Measurements from ENCODE around the gene TSBP1.
"Not testable (repeated sequence)": the region's sequence is repeated elsewhere in the genome, so short reads cannot be mapped to it uniquely, and the experiment has no call there.

TSBP1 gene

DNA sequence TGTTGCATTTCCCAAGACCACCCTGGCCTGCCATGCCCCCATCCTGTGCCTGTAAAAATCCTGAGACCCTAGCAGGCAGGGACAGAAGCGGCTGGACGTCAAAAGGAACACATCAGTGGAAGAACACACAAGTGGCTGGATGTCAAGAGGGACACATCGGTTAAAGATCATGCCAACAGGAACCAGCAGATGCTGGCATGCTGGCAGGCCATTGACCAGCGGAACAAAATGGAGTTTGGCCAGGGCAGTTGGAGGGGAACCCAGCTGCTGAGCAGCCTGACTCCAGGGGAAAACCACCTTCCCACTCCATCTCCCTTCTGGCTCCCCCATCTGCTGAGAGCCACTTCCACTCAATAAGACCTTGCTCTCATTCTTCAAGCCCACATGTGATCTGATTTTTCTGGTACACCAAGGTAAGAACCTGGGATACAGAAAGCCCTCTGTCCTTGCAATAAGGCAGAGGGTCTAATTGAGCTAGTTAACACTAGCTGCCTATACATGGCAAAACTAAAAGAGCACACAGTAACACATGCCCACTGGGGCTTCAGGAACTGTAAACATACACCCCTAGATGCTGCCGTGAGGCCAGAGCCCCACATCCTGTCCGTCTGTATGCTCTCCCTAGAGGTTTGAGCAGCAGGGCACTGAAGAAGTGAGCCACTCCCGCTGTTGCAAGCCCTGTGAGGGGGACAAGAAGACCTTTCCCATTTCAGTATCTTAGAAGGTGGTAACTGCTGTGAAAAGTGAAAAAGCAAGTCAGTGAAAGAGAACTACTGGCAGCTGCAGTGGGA lies 4.2 kb upstream of the TSBP1 start:
- no peak for DNase-seq (ENCODE audit: low spot score)

DNA sequence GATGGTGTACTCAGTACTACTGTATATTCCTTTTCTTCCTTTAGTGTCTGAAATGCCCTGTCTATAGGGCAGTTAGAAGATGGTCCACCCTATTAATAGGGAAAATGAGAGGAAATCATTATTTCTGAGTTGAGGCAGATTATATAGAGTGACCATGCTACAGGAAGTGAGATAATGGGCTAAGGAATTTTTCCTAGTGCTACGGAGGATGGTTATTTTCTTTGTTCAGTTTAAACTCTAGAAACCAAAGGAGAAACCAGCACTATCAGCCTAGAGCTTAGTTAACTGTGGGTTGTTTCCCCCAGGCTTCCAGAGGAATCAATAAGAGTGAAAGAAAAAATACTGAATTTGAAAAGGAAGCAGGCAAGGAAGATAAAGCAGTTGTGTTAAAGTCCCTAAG lies 474 bp downstream of the TSBP1 start:
- DNase-seq (ENCODE audit: low spot score), result no peak

DNA sequence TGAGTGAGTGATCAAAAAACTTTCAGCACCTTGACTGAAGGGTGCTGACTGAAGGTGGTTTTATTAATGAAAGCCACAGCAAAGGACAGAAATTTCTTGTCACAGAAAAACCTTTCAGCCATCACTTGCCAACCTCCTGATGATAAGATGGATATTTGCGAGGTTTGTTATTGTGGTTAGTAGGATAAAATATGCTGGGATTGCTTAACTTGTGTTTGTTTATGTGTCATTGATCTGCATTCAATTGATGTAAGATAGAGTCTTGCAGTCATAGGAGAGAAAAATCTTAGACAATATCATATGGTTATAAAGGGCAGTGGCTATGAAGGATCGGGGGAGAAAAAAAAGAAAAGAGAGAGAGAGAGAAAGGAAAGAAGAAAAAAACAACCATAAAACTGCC lies 1.2 kb downstream of the TSBP1 start:
- no peak for DNase-seq (ENCODE audit: low spot score)

DNA sequence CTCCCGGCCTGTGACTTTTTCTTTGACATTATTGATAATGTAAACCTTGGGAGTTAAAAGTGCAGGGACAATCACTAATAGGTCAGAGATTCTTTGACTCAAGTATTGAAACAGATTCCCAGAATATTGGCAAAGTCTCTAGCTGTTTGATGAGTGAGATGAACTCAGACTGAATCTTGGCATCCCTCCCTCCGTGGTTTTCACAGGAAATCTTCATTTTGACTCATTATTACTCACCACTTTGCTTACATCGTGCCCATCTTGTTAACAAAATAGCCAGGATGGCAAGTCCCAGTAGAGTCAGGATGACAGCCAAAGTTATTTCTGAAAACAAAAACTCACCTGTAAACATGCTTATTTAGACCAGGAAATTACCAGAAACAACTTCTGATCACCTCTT lies 2.0 kb downstream of the TSBP1 start:
- no peak for DNase-seq (ENCODE audit: low spot score)

DNA sequence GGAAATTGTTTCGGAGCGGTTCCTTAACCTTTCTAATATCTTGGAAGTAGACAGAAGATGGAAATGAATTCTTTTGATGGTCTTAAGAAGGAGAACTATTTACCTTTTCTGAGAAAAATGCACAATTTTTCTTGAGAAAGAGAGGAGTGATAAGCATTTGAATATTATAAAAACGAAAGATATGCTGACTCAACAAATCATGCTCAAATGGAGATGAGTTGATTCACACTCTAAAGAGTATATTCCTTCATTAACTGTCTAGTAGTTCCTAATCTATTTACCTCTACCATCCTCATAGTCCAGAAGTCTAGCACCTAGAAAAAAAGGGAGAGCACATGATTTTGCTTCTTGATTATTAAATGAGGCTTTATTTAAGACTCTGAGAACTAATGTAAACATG lies 4.1 kb downstream of the TSBP1 start:
- no peak for DNase-seq (ENCODE audit: low spot score)

DNA sequence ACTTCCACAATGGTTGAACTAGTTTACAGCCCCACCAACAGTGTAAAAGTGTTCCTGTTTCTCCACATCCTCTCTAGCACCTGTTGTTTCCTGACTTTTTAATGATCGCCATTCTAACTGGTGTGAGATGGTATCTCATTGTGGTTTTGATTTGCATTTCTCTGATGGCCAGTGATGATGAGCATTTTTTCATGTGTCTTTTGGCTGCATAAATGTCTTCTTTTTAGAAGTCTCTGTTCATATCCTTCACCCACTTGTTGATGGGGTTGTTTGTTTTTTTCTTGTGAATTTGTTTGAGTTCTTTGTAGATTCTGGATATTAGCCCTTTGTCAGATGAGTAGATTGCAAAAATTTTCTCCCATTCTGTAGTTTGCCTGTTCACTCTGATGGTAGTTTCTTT lies 12.5 kb downstream of the TSBP1 start:
- DNase-seq (ENCODE audit: low spot score), result not testable (repeated sequence)

DNA sequence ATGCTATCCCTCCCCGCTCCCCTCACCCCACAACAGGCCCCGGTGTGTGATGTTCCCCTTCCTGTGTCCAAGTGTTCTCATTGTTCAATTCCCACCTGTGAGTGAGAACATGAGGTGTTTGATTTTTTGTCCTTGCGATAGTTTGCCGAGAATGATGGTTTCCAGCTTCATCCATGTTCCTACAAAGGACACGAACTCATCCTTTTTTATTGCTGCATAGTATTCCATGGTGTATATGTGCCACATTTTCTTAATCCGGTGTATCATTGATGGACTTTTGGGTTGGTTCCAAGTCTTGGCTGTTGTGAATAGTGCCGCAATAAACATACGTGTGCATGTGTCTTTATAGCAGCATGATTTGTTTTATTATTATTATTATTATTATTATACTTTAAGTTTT lies 13.2 kb downstream of the TSBP1 start:
- not testable (repeated sequence) for DNase-seq (ENCODE audit: low spot score)

DNA sequence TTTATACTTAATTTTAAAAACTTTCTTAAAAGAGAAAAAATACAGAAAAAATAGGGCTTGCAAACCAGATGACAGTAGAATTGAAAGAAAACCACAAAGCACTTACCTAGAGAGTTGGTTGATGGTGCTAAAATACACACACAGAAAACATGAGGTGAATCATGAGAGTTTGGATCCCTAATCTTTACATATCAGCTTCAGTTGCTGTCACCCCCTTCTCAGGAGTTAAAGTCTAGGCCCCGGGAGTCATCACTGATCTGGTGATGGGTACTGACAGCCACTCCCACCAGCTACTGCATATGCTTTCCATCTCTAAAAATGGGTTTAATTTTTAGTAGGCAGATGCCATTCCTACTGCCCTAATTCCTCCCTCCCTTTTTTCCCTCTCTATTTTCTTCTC lies 16.7 kb downstream of the TSBP1 start:
- DNase-seq (ENCODE audit: low spot score), result no peak

DNA sequence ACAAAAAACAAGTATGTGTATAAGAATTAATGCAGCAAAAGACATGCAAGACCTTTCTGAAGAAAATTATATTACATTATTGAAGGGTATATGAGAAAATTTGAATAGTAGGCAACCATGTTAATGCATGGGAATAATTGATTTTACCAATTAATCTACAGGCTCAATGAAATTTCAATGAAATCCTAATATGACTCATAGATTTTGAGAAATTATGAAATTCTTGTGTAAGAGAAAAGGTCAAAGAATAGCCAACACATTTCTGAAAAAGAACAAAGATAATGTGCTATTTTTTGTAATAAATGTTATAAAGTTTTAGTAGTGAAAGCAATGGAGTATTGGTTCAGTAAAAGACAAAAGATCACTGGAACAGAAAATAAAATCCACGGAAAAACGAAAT lies 18.4 kb downstream of the TSBP1 start:
- DNase-seq (ENCODE audit: low spot score), result no peak

DNA sequence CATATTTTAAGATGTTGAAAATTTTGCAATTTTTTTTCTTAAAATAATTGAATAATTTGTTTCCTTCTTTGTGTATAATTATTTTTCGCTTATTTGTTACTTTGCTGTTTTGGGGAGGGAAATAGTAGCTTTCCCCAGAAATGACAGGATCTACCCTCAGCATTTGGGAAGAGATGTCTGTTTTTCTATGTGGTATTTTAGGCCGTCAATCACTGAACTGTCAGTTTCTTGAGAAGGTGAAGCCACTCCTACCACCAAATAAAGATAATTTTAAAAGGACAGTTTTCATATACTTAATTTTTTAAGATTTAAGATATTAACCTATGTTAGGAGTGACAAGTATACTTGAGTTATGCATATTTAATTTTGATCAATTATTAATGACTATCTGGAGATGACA lies 31.5 kb downstream of the TSBP1 start:
- DNase-seq (ENCODE audit: low spot score), result no peak

DNA sequence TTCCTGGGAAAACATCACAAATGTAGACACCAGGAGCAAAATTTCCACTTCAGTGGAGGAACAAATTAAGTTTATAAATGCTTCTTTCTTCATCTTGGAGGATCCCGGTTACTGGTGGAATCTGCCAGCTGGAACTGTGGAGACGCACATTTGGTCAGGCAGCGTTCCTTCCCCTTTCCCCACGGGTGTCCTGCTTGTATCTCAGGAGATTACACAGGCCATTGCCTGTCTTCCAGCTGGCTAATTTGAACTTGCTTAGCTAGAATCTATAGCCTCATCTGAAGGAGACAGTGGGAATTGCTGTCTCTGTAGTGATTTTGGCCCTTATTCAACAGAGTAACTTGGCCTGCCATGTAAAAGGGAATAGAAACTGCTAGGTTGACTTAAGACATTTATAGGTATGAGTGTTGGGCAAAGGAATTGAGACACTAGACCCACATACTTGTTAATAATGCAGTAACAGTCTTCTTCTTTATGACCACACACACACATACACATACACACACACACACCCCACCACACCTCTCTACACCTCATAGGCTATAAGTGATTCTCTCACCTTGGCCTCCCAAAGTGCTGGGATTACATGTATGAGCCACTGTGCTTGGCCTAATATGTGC lies 34.4 kb downstream of the TSBP1 start:
- no peak for DNase-seq (ENCODE audit: low spot score)

DNA sequence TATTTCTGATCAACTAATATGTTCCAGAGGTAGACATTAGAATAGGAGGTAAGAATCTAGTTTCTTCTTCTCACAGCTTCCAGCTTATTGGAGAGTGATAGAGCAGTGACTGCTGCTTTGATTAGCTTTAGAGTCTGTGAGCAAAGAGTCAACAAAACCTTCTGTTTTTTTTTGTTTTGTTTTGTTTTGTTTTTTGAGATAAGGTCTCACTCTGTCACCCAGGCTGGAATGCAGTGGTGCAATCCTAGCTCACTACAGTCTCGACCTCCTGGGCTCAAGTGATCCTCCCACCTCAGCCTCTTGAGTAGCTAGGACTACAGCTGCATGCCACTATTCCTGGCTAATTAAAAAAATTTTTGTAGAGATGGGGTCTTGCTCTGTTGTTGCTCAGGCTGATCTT lies 39.3 kb downstream of the TSBP1 start:
- DNase-seq (ENCODE audit: low spot score), result no peak

DNA sequence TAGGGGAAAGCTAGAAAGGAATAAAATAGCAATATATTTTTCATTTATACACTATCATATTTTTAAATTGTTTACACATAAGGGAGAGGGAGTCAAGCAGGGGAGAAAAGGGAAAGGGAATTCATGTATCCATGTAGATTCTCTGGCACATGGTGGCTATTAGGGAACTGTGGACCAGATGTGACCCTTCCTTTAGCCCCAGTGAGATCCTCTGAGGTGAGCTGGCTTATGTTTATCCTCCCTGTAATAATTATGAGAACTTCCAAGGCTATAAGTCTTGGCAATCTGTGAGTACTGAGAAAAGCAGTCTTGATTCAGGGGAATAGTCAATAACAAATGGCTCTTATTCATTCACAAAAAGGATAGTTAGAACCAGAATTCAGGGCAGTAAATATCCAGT lies 42.6 kb downstream of the TSBP1 start:
- DNase-seq (ENCODE audit: low spot score), result no peak

DNA sequence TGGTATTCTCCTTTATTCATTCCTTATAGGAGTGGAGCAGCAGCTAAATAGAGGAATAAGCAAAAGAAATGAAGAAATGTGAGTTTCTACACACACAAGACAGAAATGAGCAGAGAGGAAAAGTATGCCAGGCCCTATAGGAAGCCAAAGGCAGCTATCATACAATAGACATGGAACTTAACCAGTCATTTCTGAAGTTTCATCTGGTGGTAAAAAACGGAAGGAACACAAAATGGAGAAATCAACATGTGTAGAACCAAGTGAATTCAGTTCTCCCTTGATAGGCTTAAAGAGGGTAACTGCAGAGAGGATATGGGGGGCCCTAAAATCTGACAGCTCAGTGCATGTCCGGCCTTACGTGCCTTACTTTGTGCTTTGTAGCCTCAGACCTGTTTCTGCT lies 44.6 kb downstream of the TSBP1 start:
- no peak for DNase-seq (ENCODE audit: low spot score)

DNA sequence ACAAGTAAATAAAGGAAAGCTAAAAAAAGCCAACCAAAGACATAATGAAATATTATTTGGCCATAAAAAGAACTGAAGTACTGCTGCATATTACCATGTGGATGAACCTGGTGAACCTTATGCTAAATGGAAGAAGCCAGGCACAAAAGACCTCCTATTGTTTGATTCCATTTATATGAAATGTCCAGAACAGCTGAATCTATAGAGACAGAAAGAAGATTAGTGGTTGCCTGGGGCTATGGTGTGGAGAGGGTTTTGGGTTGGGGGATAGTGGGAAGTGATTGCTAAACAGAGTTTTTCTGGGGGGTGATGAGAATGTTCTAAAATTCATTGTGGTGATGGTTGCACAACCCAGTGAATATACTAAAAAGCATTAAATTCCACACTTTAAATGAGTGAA lies 53.2 kb downstream of the TSBP1 start:
- no peak for DNase-seq (ENCODE audit: low spot score)

DNA sequence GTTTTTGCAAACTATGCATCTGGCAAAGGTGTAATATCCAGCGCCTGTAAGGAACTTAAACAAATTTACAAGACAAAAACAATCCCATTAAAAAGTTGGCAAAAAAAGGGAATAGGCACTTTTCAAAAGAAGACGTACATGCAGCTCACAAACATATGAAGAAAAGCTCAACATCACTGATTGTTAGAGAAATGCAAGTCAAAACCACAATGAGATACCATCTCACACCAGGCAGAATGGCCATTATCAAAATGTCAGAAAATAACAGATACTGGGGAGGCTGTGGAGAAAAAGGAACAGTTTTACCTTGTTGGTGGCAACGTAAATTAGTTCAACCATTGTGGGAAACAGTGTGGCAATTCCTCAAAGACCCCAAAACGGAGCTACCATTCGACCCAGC lies 54.2 kb downstream of the TSBP1 start:
- DNase-seq (ENCODE audit: low spot score), result no peak

DNA sequence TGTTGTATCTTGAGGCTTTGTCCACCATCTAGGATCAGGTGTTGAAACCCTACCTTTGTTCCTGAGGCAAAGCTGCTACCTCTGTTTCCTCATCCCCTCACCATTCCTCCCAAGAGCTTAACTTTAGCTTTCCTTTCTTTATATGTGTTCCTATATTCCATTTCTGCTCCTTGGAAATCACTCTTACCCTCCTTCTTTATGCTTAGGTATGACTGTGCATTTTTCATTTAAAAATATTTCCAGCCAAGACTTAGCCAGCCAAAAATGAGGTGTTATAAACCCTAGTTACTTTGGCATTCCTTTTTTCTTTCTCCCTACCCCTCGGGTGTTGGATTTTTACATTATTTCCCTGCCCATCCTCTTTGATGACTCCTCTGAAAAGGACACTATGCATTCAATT lies 57.7 kb downstream of the TSBP1 start:
- DNase-seq (ENCODE audit: low spot score), result no peak

DNA sequence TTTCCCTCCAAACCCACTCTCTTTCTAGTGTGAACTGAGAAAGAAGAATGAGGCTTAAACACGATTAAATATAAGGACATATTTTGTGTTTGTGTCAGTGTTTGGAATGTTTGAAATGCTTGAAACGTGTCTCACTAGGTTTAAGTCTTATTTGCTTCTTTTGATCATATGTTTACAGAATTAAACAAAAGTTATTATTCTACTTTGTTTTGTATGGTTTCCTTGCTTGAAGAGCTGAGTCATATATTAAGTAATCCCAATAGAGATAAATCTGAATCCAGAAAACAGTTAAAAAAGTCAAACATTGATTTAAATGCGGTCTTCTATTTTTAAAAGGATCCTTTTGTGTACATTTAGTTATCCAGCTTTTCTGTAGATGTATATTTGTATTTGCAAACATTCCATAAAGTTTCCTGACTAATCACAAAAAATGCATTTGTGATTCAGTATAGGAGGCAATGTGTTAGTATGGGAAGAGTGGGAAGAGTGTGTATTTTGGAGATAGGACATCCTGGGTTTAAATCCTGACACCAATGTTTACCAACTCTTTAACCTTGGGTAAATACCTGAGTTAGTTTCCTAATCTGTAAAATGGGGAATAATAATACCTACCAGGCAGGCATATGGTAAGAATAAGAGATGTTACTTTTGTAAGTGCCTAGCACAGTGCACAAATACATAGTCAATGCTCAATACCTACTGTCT lies 72.9 kb downstream of the TSBP1 start:
- DNase-seq (ENCODE audit: low spot score), result no peak

DNA sequence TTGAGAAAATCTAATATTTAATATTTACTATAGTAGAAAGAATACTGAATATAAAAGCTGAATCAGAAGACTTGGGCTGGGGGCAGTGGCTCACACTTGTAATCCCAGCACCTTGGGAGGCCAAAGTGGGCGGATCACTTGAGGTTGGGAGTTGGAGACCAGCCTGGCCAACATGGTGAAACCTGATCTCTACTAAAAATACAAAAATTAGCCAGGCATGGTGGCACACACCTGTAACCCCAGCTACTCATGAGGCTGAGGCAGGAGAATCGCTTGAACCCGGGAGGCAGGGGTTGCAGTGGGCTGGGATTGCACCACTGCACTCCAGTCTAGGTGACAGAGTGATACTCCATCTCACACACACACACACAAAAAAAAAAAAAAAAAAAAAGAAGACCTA lies 76.7 kb downstream of the TSBP1 start:
- DNase-seq (ENCODE audit: low spot score), result not testable (repeated sequence)

DNA sequence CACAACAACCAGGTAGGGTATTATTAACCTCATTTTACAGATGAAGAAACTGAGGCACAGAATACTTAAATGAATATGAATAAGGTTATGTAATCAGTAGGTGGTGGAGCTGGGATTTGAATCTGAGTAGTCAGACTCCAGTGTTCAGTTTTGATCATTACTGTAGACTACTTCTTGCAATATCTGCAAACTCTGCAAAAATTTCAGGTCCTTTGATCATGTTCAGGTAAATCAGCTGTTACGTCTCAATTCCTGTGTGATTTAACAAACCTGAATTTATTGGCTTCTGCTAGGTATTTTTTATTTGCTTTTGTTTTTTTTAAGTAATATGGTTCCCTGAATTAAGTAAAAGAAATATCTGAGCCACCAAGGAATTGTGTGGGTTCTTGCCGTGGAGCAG lies 77.1 kb downstream of the TSBP1 start:
- no peak for DNase-seq (ENCODE audit: low spot score)

DNA sequence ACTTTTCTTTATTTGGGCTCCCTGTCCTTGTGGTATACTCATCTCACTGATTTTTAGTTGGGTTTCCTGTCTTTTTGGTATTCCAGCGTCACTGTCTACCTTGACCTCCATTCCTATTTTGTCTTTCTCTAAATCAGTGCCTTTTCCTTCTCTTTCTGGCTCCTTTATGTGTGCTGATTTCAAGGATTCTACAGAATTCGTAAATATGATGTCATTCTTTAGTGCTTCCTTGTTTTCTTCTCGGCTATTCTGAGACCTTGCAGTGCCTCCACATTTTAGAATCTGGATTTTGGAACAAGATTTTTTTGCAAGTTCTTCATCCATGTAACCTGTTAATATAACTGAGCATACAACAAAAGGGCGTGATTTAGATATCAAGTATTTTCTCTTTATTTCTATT lies 78.0 kb downstream of the TSBP1 start:
- DNase-seq (ENCODE audit: low spot score), result no peak

DNA sequence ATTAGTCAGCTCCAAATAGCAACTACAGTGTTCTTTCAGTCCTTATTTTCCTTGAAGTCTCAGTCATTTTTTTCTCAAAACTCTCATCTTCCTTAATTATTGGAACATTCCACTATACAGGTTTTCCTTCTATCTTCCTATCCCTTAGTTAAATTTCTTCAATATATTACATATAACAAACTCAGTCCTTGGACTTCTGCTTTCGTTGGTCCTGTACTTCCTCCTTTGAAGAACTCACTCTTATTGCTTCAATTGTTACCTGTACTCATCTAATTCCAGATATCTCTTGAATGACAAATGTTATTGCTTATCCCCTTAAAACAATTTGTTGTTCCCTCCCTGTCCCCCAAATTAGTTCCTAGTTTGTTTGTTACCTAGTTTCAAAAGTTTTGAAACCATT lies 80.2 kb downstream of the TSBP1 start:
- no peak for DNase-seq (ENCODE audit: low spot score)

DNA sequence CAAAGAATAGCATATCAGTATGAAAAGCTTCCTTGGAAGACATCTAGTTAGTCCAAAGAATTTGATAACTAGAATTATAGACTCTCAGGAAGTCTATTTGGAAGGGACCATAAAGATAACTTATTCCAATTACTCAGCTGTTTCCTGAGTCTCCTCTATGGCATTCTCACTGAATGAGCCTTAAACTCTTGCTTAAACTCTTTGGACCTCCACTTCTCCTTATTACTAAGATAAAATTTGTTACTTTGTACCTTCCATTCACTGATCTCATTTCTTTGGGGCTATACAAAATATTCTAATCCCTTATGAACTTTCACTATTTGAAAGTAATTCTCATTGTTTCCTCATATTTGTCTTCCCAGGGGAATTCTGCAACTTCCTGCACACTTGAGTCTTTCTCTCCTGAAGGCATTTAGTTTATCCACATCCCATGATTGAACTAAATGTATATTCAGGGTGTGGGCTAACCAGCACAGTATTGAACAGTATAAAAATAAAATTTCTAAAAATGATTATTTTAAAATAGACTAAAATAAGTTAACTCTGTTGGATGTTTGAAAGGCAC lies 80.7 kb downstream of the TSBP1 start:
- DNase-seq (ENCODE audit: low spot score), result no peak

All from putamen (tissue), 1 donor.